Tibial nerve (tissue), 4 donors: ENCODE data around the gene DYNC1I1. TPM values are rescaled to one million over a fixed set of nuclear protein-coding genes. Genes with fewer than 3 reads are reported as not detected.

Source experiments
- DNase-seq, 2 donors: peaks; one replicate each; pipeline ENCODE4 v3.0.0-alpha.2; 2019; ENCODE audit warnings: low spot score in 2 of 2
- H3K27ac ChIP-seq, 4 donors: fragments of 200-600 bp; sonication (generic) in 3 of 4; one replicate each; pipeline ENCODE4 v1.5.1; 2017 to 2019; ENCODE audit warnings: mild to moderate bottlenecking in 1 of 4
- H3K27me3 ChIP-seq, 2 donors: fragments of 200-600 bp; sonication (generic) in 1 of 2; one replicate each; pipeline versions ENCODE4 v1.5.1 to v1.6.0; 2017 to 2019
- H3K36me3 ChIP-seq, 3 donors: fragments of 200-600 bp; sonication (generic); one replicate each; pipeline ENCODE4 v1.5.1; 2018 to 2019
- H3K4me1 ChIP-seq, 4 donors: fragments of 200-600 bp; sonication (generic) in 3 of 4; one replicate each; pipeline ENCODE4 v1.5.1; 2017 to 2019
- H3K4me3 ChIP-seq, 4 donors: fragments of 200-600 bp; sonication (generic) in 3 of 4; one replicate each; pipeline ENCODE4 v1.5.1; 2017 to 2019; ENCODE audit warnings: mild to moderate bottlenecking in 1 of 4, moderate library complexity in 1 of 4
- H3K9me3 ChIP-seq, 4 donors: fragments of 200-600 bp; sonication (generic) in 3 of 4; one replicate each; pipeline ENCODE4 v1.5.1; 2017 to 2019
- CTCF ChIP-seq, 5 experiments: fragments of 200-600 bp in 3 of 5; fragments of 450-650 bp in 2 of 5; sonication (generic) in 3 of 5; IDR thresholded peaks; one replicate each; pipeline ENCODE4 v1.5.1; 2016 to 2019; ENCODE audit warnings: antibody characterized with exemption in 5 of 5, mild to moderate bottlenecking in 3 of 5, moderate library complexity in 2 of 5
- EP300 ChIP-seq, 2 donors: sonication (generic); formaldehyde crosslinking; IDR thresholded peaks; one replicate each; pipeline ENCODE4 v1.6.1; 2017; ENCODE audit warnings: antibody characterized with exemption in 2 of 2, mild to moderate bottlenecking in 1 of 2
- POLR2A ChIP-seq, 2 donors: fragments of 450-650 bp; IDR thresholded peaks; one replicate each; pipeline ENCODE4 v1.6.1; 2017; ENCODE audit warnings: antibody characterized with exemption in 2 of 2, mild to moderate bottlenecking in 2 of 2, moderate library complexity in 2 of 2
- WGBS, 2 donors: methylation state at CpG; one replicate each; pipeline ENCODE4 v1.1.5; 2018; 5-methylcytosine and 5-hydroxymethylcytosine counted together
- total RNA-seq, 4 donors: library from RNA; depleted of rRNA; stranded (reverse); fragments of >200 nt; gene quantifications; one replicate each; pipeline ENCODE4 v1.1.0, GENCODE V29; 2016

DYNC1I1 gene
- total RNA-seq, 4 donors from 2014 or later, result 5.5 to 12.0 (median 9.8) TPM

GRCh38 chr7:96026611-96027010 is 254.3 kb downstream of the DYNC1I1 start:
- H3K27me3 ChIP-seq, result no peaks in the 10 kb centered on the region
- WGBS, 2 donors, result 83 to 86% methylated on average over 1 of the region's 1 CpG
- no peak overlapping the region for H3K27ac ChIP-seq
- H3K4me1 ChIP-seq, result no peaks in the 10 kb centered on the region
- peaks cover 0 to 7% (median 0%) of the 10 kb centered on the region in 3 donors for H3K36me3 ChIP-seq
- H3K4me3 ChIP-seq, result no peak overlapping the region
- DNase-seq, result no peak
- TF ChIP-seq POLR2A (IDR thresholded peaks at IDR 0.05) (no peak), EP300 (IDR thresholded peaks at IDR 0.05) (no peak), CTCF (IDR thresholded peaks at IDR 0.05) (no peak)
- no peaks in the 10 kb centered on the region for H3K9me3 ChIP-seq

- Histone ChIP-seq H3K36me3 (peaks cover 0 to 7% (median 0%) of the 10 kb centered on the region in 3 donors), H3K9me3 (no peaks in the 10 kb centered on the region), H3K27me3 (no peaks in the 10 kb centered on the region), H3K4me3 (no peak overlapping the region), H3K4me1 (no peaks in the 10 kb centered on the region), H3K27ac (no peak overlapping the region)
- WGBS, 2 donors, result 94 to 96% methylated on average over 1 of the region's 1 CpG
- TF ChIP-seq EP300 (IDR thresholded peaks at IDR 0.05) (no peak), POLR2A (IDR thresholded peaks at IDR 0.05) (no peak), CTCF (IDR thresholded peaks at IDR 0.05) (no peak)
- DNase-seq, result no peak
Observed at GRCh38 chr7:96028729-96029128, 256.4 kb downstream of the DYNC1I1 start.

- no peak for DNase-seq
- no peak overlapping the region for H3K27ac ChIP-seq
- no peaks in the 10 kb centered on the region for H3K4me1 ChIP-seq
- TF ChIP-seq CTCF (IDR thresholded peaks at IDR 0.05), result no peak
- no peak for TF ChIP-seq POLR2A (IDR thresholded peaks at IDR 0.05)
- TF ChIP-seq EP300 (IDR thresholded peaks at IDR 0.05), result no peak
- no peaks in the 10 kb centered on the region for H3K27me3 ChIP-seq
- no peak overlapping the region for H3K4me3 ChIP-seq
- H3K36me3 ChIP-seq, result peaks cover 0 to 7% (median 0%) of the 10 kb centered on the region in 3 donors
- 70 to 71% methylated on average over 4 of the region's 4 CpGs for WGBS, 2 donors
- H3K9me3 ChIP-seq, result no peaks in the 10 kb centered on the region
Observed at GRCh38 chr7:96033009-96033598, 260.8 kb downstream of the DYNC1I1 start.

GRCh38 chr7:96034940-96035727 is 262.8 kb downstream of the DYNC1I1 start:
- Histone ChIP-seq H3K27me3 (no peaks in the 10 kb centered on the region), H3K9me3 (no peaks in the 10 kb centered on the region), H3K4me3 (no peak overlapping the region), H3K36me3 (no peaks in the 10 kb centered on the region), H3K27ac (no peak overlapping the region), H3K4me1 (no peaks in the 10 kb centered on the region)
- 63 to 67% methylated on average over 11 of the region's 11 CpGs for WGBS, 2 donors
- TF ChIP-seq POLR2A (IDR thresholded peaks at IDR 0.05), result no peak
- TF ChIP-seq CTCF (IDR thresholded peaks at IDR 0.05), result no peak
- no peak for TF ChIP-seq EP300 (IDR thresholded peaks at IDR 0.05)
- no peak for DNase-seq

- Histone ChIP-seq H3K9me3 (no peaks in the 10 kb centered on the region), H3K4me3 (no peak overlapping the region), H3K27me3 (no peaks in the 10 kb centered on the region), H3K36me3 (no peaks in the 10 kb centered on the region), H3K27ac (no peak overlapping the region), H3K4me1 (no peaks in the 10 kb centered on the region)
- no peak for TF ChIP-seq EP300 (IDR thresholded peaks at IDR 0.05)
- no peak for TF ChIP-seq CTCF (IDR thresholded peaks at IDR 0.05)
- TF ChIP-seq POLR2A (IDR thresholded peaks at IDR 0.05), result no peak
- DNase-seq, result no peak
- 79 to 83% methylated on average over 3 of the region's 3 CpGs for WGBS, 2 donors
Observed at GRCh38 chr7:96040250-96040772, 268.0 kb downstream of the DYNC1I1 start.
